HCT116 (cell line): ENCODE data around the gene MYLK. TPM values are rescaled to one million over a fixed set of nuclear protein-coding genes. Genes with fewer than 3 reads are reported as not detected.

Experiments used
- ATAC-seq: fragments of 200-7000 bp; cut with Tn5 transposase; 2 replicates; pipeline ENCODE4 v1.9.1; 2020; ENCODE audit warnings: mild to moderate bottlenecking, moderate library complexity
- BruUV-seq: library from RNA; stranded (reverse); fragments of 400-500 nt; replicated peaks from 2 replicates; lab custom pipeline; 2021; lab: Mats Ljungman, UMichigan
- CTCF ChIA-PET: fragments of 300-600 bp; sonication (Branson Sonifier 250); formaldehyde crosslinking; loops from one replicate; lab custom pipeline; 2021; ENCODE audit warnings: antibody characterized with exemption; lab: Charles Lee
- POLR2A ChIA-PET: fragments of 300-600, 350-600 bp; sonication (Branson Sonifier 250); formaldehyde crosslinking; loops from one replicate; lab custom pipeline; 2021; ENCODE audit warnings: antibody characterized with exemption; lab: Charles Lee
- RAD21 ChIA-PET, 2 experiments: fragments of 300-600 bp; sonication (Branson Sonifier 250); formaldehyde crosslinking; loops; one replicate each; lab custom pipeline; 2023; ENCODE audit warnings: low total read pairs in 2 of 2; ENCODE audit not compliant: uncharacterized antibody in 2 of 2, unreplicated experiment in 2 of 2, low non-redundant PET in 1 of 2; lab: Charles Lee
- DNase-seq: peaks from one replicate; pipeline ENCODE4 v3.0.0-alpha.2; 2010; ENCODE audit warnings: low read depth, low spot score
- H2AFZ ChIP-seq: fragments of 200-600 bp; shearing (Covaris generic), sonication (generic); 2 replicates; pipeline ENCODE4 v1.6.1; 2017; ENCODE audit warnings: low read depth, mixed run types, mixed read lengths, antibody characterized with exemption, low read length; ENCODE audit not compliant: poor library complexity, severe bottlenecking
- H3K27ac ChIP-seq: 2 replicates; pipeline ENCODE4 v1.5.1; 2012; ENCODE audit warnings: low read depth, low read length
- H3K27me3 ChIP-seq: fragments of 200-600 bp; sonication (generic); 2 replicates; pipeline ENCODE4 v1.6.1; 2016; ENCODE audit warnings: mixed run types, low read length, mixed read lengths; ENCODE audit not compliant: insufficient read depth
- H3K36me3 ChIP-seq, 2 experiments: fragments of 200-500 bp in 1 of 2; fragments of 200-600 bp in 1 of 2; sonication (Bioruptor generic) in 1 of 2; sonication (generic) in 1 of 2; 2 replicates each; pipeline versions ENCODE4 v1.5.1 to v1.6.1; 2014 to 2016; ENCODE audit warnings: low read length in 2 of 2, inconsistent platforms in 1 of 2, mixed read lengths in 1 of 2, mixed run types in 1 of 2; ENCODE audit not compliant: insufficient read depth in 2 of 2, control insufficient read depth in 1 of 2
- H3K4me1 ChIP-seq, 2 experiments: fragments of 200-600 bp in 1 of 2; sonication (generic) in 1 of 2; 2 replicates each; pipeline versions ENCODE4 v1.5.1 to v1.6.1; 2012 to 2017; ENCODE audit warnings: low read length in 2 of 2, inconsistent platforms in 1 of 2, mild to moderate bottlenecking in 1 of 2, mixed read lengths in 1 of 2, mixed run types in 1 of 2, moderate library complexity in 1 of 2; ENCODE audit not compliant: insufficient read depth in 2 of 2, control insufficient read depth in 1 of 2
- H3K4me2 ChIP-seq: fragments of 200-600 bp; sonication (generic); 2 replicates; pipeline ENCODE4 v1.6.1; 2017; ENCODE audit warnings: mixed run types, low read length, mixed read lengths
- H3K4me3 ChIP-seq, 2 experiments: fragments of 200-600 bp in 1 of 2; sonication (generic) in 1 of 2; replicated peaks in 1 of 2; 2 replicates each; pipeline ENCODE4 v1.5.1; 2011 to 2016; ENCODE audit warnings: low read length in 2 of 2, control low read depth in 1 of 2, low read depth in 1 of 2, mild to moderate bottlenecking in 1 of 2, mixed read lengths in 1 of 2, mixed run types in 1 of 2
- H3K79me2 ChIP-seq: fragments of 200-600 bp; sonication (generic); 2 replicates; pipeline ENCODE4 v1.6.1; 2017; ENCODE audit warnings: mild to moderate bottlenecking, mixed run types, low read length, moderate library complexity, mixed read lengths; ENCODE audit not compliant: insufficient read depth
- H3K9ac ChIP-seq: fragments of 200-600 bp; sonication (generic); 2 replicates; pipeline ENCODE4 v1.6.1; 2016; ENCODE audit warnings: low read length, mixed read lengths
- H3K9me2 ChIP-seq: fragments of 200-600 bp; sonication (generic), shearing (Covaris generic); 2 replicates; pipeline ENCODE4 v1.6.1; 2017; ENCODE audit warnings: mixed run types, mild to moderate bottlenecking, moderate library complexity; ENCODE audit not compliant: insufficient read depth
- H3K9me3 ChIP-seq, 2 experiments: fragments of 200-500 bp in 1 of 2; fragments of 200-600 bp in 1 of 2; sonication (Bioruptor generic) in 1 of 2; sonication (generic) in 1 of 2; 2 replicates each; pipeline ENCODE4 v1.6.1; 2014 to 2017; ENCODE audit warnings: low read length in 2 of 2, mixed read lengths in 2 of 2, inconsistent platforms in 1 of 2, low read depth in 1 of 2, mild to moderate bottlenecking in 1 of 2, mixed run types in 1 of 2, moderate library complexity in 1 of 2; ENCODE audit not compliant: control insufficient read depth in 1 of 2, insufficient read depth in 1 of 2
- H4K20me1 ChIP-seq: fragments of 200-600 bp; sonication (generic), shearing (Covaris generic); 2 replicates; pipeline ENCODE4 v1.6.1; 2017; ENCODE audit warnings: mixed run types, mild to moderate bottlenecking, moderate library complexity; ENCODE audit not compliant: insufficient read depth
- CEBPB ChIP-seq: IDR thresholded peaks from 2 replicates; pipeline ENCODE4 v1.6.1; 2012; ENCODE audit warnings: low read depth
- EGR1 ChIP-seq: IDR thresholded peaks from 2 replicates; pipeline ENCODE4 v1.6.1; 2012; ENCODE audit warnings: low read depth
- ELF1 ChIP-seq: IDR thresholded peaks from 2 replicates; pipeline ENCODE4 v1.6.1; 2012; ENCODE audit warnings: low read depth, borderline replicate concordance
- EZH2 ChIP-seq: fragments of 200-600 bp; sonication (generic); IDR thresholded peaks from 2 replicates; pipeline ENCODE4 v1.6.1; 2017; ENCODE audit warnings: antibody characterized with exemption, mixed run types
- JUND ChIP-seq: IDR thresholded peaks from 2 replicates; pipeline ENCODE4 v1.6.1; 2012
- POLR2AphosphoS5 ChIP-seq: IDR thresholded peaks from 2 replicates; pipeline ENCODE4 v1.6.1; 2011; ENCODE audit warnings: mild to moderate bottlenecking, low read depth, low read length, moderate library complexity
- RAD21 ChIP-seq: IDR thresholded peaks from 2 replicates; pipeline ENCODE4 v1.6.1; 2012; ENCODE audit warnings: low read depth, mild to moderate bottlenecking
- TCF7L2 ChIP-seq: IDR thresholded peaks from 2 replicates; pipeline ENCODE4 v1.7.0; 2011; ENCODE audit warnings: borderline replicate concordance, inconsistent platforms; ENCODE audit not compliant: insufficient read depth, insufficient read length; ENCODE audit errors: extremely low read depth
- YY1 ChIP-seq: IDR thresholded peaks from 2 replicates; pipeline ENCODE4 v1.6.1; 2011; ENCODE audit warnings: low read length, low read depth, moderate library complexity, mild to moderate bottlenecking; ENCODE audit not compliant: insufficient replicate concordance; ENCODE audit errors: extremely low read depth
- ZFX ChIP-seq: fragments of 450-650 bp; IDR thresholded peaks from 2 replicates; pipeline ENCODE4 v1.6.1; 2017
- intact Hi-C: fragments of 100-400 bp; cut with micrococcal nuclease; formaldehyde crosslinking; loops from 2 replicates; pipeline ENCODE4 v1.10.0; 2022
- total RNA-seq: library from RNA; stranded (reverse); gene quantifications from one replicate; pipeline ENCODE4 v1.2.1, GENCODE V29; 2021; ENCODE audit not compliant: unreplicated experiment
- TF ChIP-seq, protein P1 (sequence below): IDR thresholded peaks from 2 replicates; pipeline ENCODE4 v1.6.1; 2012; ENCODE audit warnings: low read depth
- TF ChIP-seq, protein P2 (sequence below): IDR thresholded peaks from 2 replicates; pipeline ENCODE4 v1.6.1; 2012
- TF ChIP-seq, protein P3 (sequence below), 3 experiments: fragments of 200-600 bp in 1 of 3; sonication (generic) in 1 of 3; IDR thresholded peaks in 2 of 3; conservative IDR thresholded peaks in 1 of 3; 2 replicates each; pipeline ENCODE4 v1.5.1; 2012 to 2017; ENCODE audit warnings: low read depth in 2 of 3, low read length in 2 of 3, antibody characterized with exemption in 1 of 3, borderline replicate concordance in 1 of 3, control low read depth in 1 of 3, mild to moderate bottlenecking in 1 of 3, mixed read lengths in 1 of 3, mixed run types in 1 of 3, moderate library complexity in 1 of 3; ENCODE audit not compliant: insufficient read depth in 1 of 3
- TF ChIP-seq, protein P4 (sequence below): IDR thresholded peaks from 2 replicates; pipeline ENCODE4 v1.6.1; 2011; ENCODE audit warnings: mild to moderate bottlenecking, low read length, moderate library complexity; ENCODE audit not compliant: insufficient replicate concordance; ENCODE audit errors: extremely low read depth

The MYLK gene
- total RNA-seq, 1 experiment from 2014 or later, result 3.8 TPM

DNA sequence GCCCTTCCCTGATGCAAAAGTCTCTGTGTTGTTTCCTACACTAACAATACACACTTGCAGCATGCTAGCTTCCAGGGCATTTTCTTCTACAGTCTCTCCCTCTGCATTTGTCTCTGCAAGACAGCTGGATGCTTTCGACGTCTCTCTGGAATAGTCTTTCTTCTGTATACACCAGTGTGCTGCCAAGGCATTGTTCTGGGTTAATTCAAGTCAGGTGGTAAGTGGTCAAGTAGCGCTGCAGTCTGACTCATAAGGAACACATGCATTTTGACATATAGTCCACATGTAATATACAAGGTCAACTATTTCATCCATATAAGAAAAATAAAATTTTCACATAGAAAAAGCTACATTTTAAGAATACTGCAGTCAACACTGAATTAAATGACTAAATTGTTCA lies 92.7 kb downstream of the MYLK start:
- no peaks in the 10 kb centered on the region for H3K27me3 ChIP-seq
- no peaks in the 10 kb centered on the region for H3K36me3 ChIP-seq
- no peaks in the 10 kb centered on the region for H3K9me2 ChIP-seq
- ChIA-PET RAD21 (interaction anchor here in 1 of 2 experiments (0.6 kb wide), 1 partner anchor 93 kb away, joined by 4 read pairs; the partner anchor contains the start of gene MYLK), POLR2A (no interaction called here), CTCF (interaction anchor here (1.0 kb wide), 1 partner anchor 68 kb away, joined by 3 read pairs; no protein-coding TSS in a partner anchor)
- no peak overlapping the region for H3K4me2 ChIP-seq
- no TSS peak for BruUV-seq
- H3K9ac ChIP-seq, result no peak overlapping the region
- no peak overlapping the region for H2AFZ ChIP-seq
- no peaks in the 10 kb centered on the region for H3K9me3 ChIP-seq
- H3K4me3 ChIP-seq, result no peak overlapping the region
- no peak for DNase-seq
- TF ChIP-seq ZFX (no peak), ELF1 (no peak), JUND (no peak), CEBPB (no peak), EGR1 (no peak), RAD21 (no peak), POLR2AphosphoS5 (no peak), EZH2 (no peak), TCF7L2 (no peak), YY1 (no peak)
- TF ChIP-seq, protein P1, sequence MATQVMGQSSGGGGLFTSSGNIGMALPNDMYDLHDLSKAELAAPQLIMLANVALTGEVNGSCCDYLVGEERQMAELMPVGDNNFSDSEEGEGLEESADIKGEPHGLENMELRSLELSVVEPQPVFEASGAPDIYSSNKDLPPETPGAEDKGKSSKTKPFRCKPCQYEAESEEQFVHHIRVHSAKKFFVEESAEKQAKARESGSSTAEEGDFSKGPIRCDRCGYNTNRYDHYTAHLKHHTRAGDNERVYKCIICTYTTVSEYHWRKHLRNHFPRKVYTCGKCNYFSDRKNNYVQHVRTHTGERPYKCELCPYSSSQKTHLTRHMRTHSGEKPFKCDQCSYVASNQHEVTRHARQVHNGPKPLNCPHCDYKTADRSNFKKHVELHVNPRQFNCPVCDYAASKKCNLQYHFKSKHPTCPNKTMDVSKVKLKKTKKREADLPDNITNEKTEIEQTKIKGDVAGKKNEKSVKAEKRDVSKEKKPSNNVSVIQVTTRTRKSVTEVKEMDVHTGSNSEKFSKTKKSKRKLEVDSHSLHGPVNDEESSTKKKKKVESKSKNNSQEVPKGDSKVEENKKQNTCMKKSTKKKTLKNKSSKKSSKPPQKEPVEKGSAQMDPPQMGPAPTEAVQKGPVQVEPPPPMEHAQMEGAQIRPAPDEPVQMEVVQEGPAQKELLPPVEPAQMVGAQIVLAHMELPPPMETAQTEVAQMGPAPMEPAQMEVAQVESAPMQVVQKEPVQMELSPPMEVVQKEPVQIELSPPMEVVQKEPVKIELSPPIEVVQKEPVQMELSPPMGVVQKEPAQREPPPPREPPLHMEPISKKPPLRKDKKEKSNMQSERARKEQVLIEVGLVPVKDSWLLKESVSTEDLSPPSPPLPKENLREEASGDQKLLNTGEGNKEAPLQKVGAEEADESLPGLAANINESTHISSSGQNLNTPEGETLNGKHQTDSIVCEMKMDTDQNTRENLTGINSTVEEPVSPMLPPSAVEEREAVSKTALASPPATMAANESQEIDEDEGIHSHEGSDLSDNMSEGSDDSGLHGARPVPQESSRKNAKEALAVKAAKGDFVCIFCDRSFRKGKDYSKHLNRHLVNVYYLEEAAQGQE, result no peak
- TF ChIP-seq, protein P2, sequence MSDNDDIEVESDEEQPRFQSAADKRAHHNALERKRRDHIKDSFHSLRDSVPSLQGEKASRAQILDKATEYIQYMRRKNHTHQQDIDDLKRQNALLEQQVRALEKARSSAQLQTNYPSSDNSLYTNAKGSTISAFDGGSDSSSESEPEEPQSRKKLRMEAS, result no peak
- TF ChIP-seq, protein P3, sequence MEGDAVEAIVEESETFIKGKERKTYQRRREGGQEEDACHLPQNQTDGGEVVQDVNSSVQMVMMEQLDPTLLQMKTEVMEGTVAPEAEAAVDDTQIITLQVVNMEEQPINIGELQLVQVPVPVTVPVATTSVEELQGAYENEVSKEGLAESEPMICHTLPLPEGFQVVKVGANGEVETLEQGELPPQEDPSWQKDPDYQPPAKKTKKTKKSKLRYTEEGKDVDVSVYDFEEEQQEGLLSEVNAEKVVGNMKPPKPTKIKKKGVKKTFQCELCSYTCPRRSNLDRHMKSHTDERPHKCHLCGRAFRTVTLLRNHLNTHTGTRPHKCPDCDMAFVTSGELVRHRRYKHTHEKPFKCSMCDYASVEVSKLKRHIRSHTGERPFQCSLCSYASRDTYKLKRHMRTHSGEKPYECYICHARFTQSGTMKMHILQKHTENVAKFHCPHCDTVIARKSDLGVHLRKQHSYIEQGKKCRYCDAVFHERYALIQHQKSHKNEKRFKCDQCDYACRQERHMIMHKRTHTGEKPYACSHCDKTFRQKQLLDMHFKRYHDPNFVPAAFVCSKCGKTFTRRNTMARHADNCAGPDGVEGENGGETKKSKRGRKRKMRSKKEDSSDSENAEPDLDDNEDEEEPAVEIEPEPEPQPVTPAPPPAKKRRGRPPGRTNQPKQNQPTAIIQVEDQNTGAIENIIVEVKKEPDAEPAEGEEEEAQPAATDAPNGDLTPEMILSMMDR (IDR thresholded peaks at IDR 0.05 in 2 of 3, conservative IDR thresholded peaks at IDR 0.05 in 1 of 3; ENCODE audit: borderline replicate concordance in 1 of 3, insufficient read depth in 1 of 3, low read depth in 2 of 3, low read length in 2 of 3), result no peak
- TF ChIP-seq, protein P4, sequence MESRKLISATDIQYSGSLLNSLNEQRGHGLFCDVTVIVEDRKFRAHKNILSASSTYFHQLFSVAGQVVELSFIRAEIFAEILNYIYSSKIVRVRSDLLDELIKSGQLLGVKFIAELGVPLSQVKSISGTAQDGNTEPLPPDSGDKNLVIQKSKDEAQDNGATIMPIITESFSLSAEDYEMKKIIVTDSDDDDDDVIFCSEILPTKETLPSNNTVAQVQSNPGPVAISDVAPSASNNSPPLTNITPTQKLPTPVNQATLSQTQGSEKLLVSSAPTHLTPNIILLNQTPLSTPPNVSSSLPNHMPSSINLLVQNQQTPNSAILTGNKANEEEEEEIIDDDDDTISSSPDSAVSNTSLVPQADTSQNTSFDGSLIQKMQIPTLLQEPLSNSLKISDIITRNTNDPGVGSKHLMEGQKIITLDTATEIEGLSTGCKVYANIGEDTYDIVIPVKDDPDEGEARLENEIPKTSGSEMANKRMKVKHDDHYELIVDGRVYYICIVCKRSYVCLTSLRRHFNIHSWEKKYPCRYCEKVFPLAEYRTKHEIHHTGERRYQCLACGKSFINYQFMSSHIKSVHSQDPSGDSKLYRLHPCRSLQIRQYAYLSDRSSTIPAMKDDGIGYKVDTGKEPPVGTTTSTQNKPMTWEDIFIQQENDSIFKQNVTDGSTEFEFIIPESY, result no peak
- H3K79me2 ChIP-seq, result no peaks in the 10 kb centered on the region
- no peaks in the 10 kb centered on the region for H4K20me1 ChIP-seq
- no peak overlapping the region for H3K27ac ChIP-seq
- intact Hi-C loops, result no loop called here
- H3K4me1 ChIP-seq, result peaks cover 0 to 22% of the 10 kb centered on the region in 2 experiments; a peak in 2 of 4 replicates
- ATAC-seq, result no peak
